GM06990 (cell line): Measurements from ENCODE around the gene SLC38A11.

Experiments
- DNase-seq: peaks from one replicate; pipeline ENCODE4 v3.0.0-alpha.2; 2011; ENCODE audit not compliant: insufficient read length; ENCODE audit errors: extremely low read depth
- H3K27me3 ChIP-seq: replicated peaks from 2 replicates; pipeline ENCODE4 v1.6.0; 2011; ENCODE audit warnings: low read length; ENCODE audit not compliant: control insufficient read depth, insufficient read depth
- H3K36me3 ChIP-seq: 2 replicates; pipeline ENCODE4 v1.5.1; 2011; ENCODE audit warnings: low read length; ENCODE audit not compliant: control insufficient read depth, insufficient read depth
- H3K4me3 ChIP-seq: replicated peaks from 2 replicates; pipeline ENCODE4 v1.5.1; 2011; ENCODE audit warnings: low read depth, mild to moderate bottlenecking, control low read depth, low read length
- CTCF ChIP-seq: IDR thresholded peaks from 2 replicates; pipeline ENCODE4 v1.5.1; 2011; ENCODE audit warnings: low read length, control low read depth, mild to moderate bottlenecking, inconsistent platforms; ENCODE audit not compliant: insufficient read depth, poor library complexity, severe bottlenecking

SLC38A11 gene

GRCh38 chr2:164887434-164888144 is 67.7 kb downstream of the SLC38A11 start:
- Histone ChIP-seq H3K27me3 (no peaks in the 10 kb centered on the region), H3K4me3 (no peak overlapping the region), H3K36me3 (no peaks in the 10 kb centered on the region)
- no peak for DNase-seq
- no peak for TF ChIP-seq CTCF

GRCh38 chr2:164882276-164882675 is 73.0 kb downstream of the SLC38A11 start:
- TF ChIP-seq CTCF: no peak
- no peak for DNase-seq
- Histone ChIP-seq H3K4me3 (no peak overlapping the region), H3K36me3 (no peaks in the 10 kb centered on the region), H3K27me3 (no peaks in the 10 kb centered on the region)

- H3K36me3 ChIP-seq: no peaks in the 10 kb centered on the region
- no peaks in the 10 kb centered on the region for H3K27me3 ChIP-seq
- DNase-seq: no peak
- TF ChIP-seq CTCF: no peak
- no peak overlapping the region for H3K4me3 ChIP-seq
Observed at GRCh38 chr2:164881524-164881923, 73.8 kb downstream of the SLC38A11 start.

GRCh38 chr2:164879901-164880535 is 75.3 kb downstream of the SLC38A11 start:
- Histone ChIP-seq H3K27me3 (no peaks in the 10 kb centered on the region), H3K36me3 (no peaks in the 10 kb centered on the region), H3K4me3 (no peak overlapping the region)
- no peak for TF ChIP-seq CTCF
- no peak for DNase-seq

DNA sequence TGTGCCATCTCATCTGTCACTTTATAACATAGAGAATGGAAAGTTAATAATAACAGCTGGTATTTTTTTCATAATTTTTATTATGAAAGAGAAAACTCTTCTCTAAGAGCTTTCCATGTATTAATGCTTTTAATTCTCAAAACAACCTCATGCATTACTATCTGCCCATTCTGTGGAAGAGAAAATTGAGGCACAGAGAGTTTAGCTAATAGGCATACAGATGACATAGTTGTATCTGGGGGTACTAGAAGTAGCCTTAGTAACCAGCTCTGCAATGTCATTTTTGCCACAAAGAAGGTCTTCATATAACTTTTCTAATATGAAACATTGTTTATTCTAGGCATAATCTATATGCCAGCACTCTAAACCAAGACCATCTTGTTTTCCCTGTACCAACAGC is 77.4 kb downstream of the SLC38A11 start:
- H3K27me3 ChIP-seq: no peaks in the 10 kb centered on the region
- no peaks in the 10 kb centered on the region for H3K36me3 ChIP-seq
- no peak for TF ChIP-seq CTCF
- no peak overlapping the region for H3K4me3 ChIP-seq
- no peak for DNase-seq
